WI38 (cell line): Measurements from ENCODE around the gene GCC2.

Experiments
- H3K4me3 ChIP-seq: 2 replicates; pipeline ENCODE4 v1.5.1; 2011; ENCODE audit warnings: low read depth, mild to moderate bottlenecking, control low read depth, low read length
- CTCF ChIP-seq: IDR thresholded peaks from 2 replicates; pipeline ENCODE4 v1.5.1; 2012; ENCODE audit warnings: low read depth, mild to moderate bottlenecking, control low read depth, low read length

The GCC2 gene, protein sequence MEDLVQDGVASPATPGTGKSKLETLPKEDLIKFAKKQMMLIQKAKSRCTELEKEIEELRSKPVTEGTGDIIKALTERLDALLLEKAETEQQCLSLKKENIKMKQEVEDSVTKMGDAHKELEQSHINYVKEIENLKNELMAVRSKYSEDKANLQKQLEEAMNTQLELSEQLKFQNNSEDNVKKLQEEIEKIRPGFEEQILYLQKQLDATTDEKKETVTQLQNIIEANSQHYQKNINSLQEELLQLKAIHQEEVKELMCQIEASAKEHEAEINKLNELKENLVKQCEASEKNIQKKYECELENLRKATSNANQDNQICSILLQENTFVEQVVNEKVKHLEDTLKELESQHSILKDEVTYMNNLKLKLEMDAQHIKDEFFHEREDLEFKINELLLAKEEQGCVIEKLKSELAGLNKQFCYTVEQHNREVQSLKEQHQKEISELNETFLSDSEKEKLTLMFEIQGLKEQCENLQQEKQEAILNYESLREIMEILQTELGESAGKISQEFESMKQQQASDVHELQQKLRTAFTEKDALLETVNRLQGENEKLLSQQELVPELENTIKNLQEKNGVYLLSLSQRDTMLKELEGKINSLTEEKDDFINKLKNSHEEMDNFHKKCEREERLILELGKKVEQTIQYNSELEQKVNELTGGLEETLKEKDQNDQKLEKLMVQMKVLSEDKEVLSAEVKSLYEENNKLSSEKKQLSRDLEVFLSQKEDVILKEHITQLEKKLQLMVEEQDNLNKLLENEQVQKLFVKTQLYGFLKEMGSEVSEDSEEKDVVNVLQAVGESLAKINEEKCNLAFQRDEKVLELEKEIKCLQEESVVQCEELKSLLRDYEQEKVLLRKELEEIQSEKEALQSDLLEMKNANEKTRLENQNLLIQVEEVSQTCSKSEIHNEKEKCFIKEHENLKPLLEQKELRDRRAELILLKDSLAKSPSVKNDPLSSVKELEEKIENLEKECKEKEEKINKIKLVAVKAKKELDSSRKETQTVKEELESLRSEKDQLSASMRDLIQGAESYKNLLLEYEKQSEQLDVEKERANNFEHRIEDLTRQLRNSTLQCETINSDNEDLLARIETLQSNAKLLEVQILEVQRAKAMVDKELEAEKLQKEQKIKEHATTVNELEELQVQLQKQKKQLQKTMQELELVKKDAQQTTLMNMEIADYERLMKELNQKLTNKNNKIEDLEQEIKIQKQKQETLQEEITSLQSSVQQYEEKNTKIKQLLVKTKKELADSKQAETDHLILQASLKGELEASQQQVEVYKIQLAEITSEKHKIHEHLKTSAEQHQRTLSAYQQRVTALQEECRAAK (N-terminal part only)

GRCh38 chr2:108448678-108449409 is at the start of gene GCC2:
TSS of gene GCC2 (plus strand) at chr2:108449206. CDS start at chr2:108449275, 69 bp downstream.
- peak within 1 kb of the TSS; percentile 95 for H3K4me3 ChIP-seq
- TF ChIP-seq CTCF, result no peak

- no peak for TF ChIP-seq CTCF
- no peak overlapping the region for H3K4me3 ChIP-seq
Measured at GRCh38 chr2:108399479-108399878, 49.5 kb upstream of the GCC2 start.

DNA sequence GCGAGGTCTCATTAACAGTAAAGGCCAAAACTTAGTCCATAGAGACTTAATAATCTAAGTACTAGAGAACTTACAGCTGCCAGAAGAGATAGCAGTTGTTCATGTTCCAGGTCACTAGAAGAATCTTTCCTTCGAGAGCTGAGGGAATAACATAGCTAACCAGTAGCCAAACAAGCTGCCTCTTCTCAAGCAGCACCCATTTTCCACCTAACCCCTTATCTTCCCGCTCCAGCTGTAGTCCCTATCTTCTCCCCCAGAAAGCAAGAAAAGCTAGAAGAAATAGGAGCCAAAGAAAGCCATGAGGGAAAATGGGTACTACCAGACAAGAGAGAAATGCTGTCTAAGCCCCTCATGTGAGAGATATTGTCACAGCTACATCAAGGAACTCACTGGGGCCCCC is 47.2 kb upstream of the GCC2 start:
- H3K4me3 ChIP-seq, result no peak overlapping the region
- no peak for TF ChIP-seq CTCF

DNA sequence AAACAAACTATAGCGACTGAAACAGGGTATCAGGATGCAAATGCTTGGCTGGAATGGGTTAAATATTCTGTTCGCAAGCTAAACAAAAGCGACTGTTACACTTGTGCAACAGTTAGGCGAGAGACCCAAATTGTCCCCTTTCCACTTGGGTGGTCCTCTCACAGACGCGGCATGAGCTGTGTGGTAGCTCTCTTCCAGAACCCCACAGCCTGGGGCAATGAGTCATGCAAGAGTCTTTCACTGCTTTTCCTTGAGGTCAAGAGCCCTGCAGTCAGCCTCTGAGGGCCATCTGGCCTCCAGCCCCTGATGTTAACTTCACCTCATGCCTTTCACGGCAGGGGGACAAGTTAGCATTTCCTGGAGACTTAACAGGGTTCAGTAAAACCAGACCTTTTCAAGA is 45.5 kb upstream of the GCC2 start:
- no peak overlapping the region for H3K4me3 ChIP-seq
- TF ChIP-seq CTCF, result no peak

- TF ChIP-seq CTCF, result no peak
- no peak overlapping the region for H3K4me3 ChIP-seq
Measured at GRCh38 chr2:108404784-108405397, 44.1 kb upstream of the GCC2 start.
